ENCODE measurements around the gene ELAVL4.

Gene ELAVL4

DNA sequence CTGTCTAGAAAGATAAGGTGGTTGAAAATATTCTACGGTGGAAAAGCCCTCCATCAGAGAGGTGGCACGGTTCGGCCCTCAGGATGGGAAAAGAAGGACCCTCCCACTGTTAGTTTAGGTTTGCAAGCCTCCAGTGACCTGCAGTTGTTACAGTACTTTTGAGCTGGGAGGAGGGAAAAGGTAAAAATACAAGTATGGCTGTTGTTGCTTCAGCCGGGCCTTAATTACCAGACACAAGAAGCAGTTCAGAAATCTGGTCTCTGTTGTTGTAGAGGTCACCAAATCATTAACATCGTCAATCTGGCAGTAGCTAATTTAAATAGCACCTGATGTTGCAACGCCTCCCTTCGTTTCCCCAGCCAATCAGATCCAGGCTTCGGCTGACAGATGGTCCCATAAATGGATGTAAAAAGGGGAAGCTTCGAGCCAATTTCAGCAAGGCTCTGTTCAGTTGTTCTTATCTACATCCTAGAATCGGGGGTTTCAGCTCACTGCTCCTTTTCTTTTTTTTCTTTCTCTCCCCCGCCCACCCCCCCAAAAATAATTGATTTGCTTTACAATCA lies at the start of gene ELAVL4:
Gene ELAVL4 (plus strand): TSS at position 424 of the 563 bp plus-strand sequence. CDS start 270 bp downstream, outside the sequence.
- DNase-seq (ENCODE audit: low spot score) = no peak

DNA sequence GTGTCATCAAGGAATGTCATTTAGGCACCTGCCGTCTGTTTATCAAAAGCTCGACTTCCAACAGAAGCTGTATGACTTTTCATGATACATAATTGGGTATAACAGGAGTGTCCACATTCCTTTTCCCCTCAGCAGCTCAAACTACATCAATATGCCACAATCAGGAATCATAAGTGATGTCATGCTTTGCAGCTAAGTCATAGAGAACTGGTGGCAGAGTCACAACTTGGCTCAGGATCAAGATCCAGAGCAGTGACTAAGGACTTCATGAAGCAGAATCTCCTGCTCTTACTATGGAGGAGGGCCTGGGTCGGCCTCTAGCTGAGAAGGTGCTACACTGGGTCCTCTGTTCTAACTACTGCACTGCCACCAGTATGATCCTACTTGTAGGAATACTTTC lies 48.4 kb upstream of the ELAVL4 start:
- no peak for DNase-seq (ENCODE audit: low spot score)

DNA sequence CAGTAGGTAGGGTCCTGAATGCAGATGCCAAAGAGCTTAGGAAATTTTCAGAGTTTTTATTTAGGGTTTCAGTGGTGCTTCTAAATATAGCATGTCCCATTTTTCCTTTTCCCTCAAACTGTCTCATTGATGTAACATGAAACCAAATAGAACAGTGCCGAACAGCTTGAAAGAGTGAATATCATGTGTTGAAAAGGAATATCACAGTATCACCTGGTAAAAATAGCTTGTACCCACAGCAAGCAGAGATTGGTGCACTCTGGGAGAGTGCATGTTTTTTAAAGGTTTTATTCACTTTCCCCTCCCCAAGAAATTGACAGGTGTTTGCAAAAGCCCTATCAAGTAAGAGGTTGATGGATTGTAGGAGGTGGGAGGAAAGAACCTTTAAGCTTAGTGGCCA lies 41.9 kb upstream of the ELAVL4 start:
- no peak for DNase-seq (ENCODE audit: low spot score)

DNA sequence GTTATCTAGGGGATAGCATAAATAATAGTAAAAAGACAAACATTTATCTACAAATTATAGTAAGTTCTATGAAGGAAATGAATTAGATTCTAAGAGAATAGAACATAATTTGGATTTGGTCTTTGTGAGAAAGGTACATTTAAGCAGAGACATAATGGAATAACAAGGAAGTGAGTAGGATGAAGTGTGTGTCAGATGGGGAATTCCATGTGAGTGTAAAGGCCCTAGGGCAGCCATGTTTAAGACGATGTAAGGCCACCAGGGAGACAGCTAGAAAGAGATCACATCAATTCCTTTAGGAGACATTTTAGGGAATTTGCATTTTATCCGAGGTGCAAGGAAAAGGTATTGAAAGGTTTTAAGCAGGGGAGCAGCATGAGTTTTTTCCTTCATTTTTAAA lies 33.8 kb upstream of the ELAVL4 start:
- no peak for DNase-seq (ENCODE audit: low spot score)

DNA sequence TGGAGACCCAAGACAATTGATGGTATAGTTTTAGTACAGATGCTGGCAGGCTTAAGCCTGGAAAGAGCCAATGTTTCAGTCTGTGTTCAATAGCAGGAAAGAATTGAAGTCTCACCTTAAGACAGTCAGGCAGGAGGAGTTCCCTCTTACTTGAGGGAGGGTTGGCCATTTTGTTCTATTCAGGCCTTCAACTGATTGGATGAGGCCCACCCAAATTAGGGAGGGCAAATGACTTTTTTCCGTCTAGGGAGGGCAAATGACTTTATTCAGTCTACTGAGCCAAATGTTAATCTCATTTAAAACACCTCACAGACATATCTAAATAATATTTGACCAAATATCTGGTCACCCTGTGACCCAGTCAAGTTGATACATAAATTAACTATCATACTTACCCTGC lies 31.4 kb upstream of the ELAVL4 start:
- no peak for DNase-seq (ENCODE audit: low spot score)

DNA sequence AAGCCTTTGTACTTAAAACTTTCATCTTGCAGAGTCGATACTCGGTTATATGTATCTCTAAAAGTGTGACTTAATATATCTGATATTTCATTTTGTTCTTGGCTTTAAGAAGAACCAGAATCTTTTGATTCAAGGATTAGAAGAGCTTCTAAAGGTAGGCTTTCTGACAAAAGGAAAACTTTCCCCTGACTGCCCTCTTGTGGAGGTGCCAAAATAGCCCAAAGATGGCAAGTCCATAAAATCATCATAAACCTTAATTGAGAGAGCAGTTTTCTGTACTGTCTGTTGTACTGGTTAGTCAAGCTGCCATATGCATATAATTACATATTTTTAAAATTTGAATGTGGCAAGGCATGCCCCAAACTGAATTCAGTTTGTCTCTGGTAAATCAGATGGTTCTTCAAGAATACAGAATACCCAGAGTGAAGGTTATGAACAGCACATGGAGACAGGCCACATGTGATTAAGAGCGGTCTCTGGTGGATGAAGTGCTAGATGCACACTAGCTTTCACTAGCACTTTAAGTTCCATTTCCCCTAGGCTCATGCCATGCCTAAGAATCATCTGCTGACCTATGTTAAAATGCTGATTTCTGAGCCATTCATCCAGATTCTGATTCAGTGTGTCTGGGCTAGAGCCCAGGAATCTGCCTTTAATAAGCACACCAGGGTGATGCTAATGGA lies 27.7 kb upstream of the ELAVL4 start:
- DNase-seq (ENCODE audit: low spot score) = no peak

DNA sequence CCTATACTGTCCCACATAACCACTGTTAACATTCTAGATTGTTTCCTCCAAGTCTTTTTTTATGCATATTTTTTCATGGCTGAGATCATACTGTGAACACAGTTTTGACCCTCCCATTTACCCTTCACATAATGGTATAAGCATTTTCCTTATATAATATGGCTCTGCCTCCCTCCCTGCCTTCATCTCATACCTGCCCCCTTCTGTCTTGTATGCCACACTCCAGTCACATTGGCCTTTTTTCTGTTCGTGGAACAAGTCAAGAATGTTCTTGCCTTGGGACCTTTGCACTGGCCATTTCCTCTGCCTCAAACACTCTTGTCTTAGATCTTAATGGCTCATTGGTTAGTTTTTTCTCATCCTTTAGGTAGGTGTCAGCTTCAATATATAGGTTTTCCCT lies 24.3 kb upstream of the ELAVL4 start:
- DNase-seq (ENCODE audit: low spot score) = no peak

DNA sequence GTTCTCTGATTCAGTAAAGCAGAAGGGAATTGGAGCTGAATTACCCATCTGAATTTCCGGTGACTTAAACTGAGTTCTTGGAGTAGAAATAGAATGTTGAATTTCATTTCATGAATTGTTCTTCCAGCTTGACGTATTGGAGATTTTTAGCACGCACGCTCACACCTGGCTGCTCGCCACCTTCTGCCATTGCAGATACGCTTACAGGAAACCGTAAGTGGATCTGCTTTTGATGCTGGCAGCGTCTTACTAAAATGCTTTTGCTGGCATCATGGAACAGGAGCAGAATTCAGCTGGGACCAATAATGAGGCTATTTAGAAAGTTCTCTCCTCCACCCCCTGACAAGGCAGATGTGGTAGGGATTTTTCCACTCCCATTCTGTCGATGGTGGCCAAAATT lies 17.7 kb upstream of the ELAVL4 start:
- DNase-seq (ENCODE audit: low spot score) = no peak

DNA sequence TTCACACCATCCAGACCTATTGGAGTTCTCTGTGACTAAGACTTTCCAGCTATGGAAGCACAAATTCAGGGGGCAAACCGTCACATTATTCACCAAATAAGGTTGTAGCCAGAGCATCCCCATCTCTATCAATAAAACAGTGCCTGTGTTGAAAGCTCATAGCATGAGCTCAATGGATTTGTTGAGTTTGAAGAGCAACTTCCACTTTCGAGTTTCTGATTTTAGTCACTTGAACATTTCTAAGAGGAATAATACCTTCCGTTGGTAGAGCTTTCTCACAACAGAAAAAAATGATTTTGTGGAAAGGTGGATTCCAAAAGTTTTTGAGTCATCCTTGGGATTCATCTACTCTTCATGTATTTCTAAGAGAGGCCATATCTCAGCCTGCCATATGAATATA lies 13.0 kb upstream of the ELAVL4 start:
- DNase-seq (ENCODE audit: low spot score) = no peak

DNA sequence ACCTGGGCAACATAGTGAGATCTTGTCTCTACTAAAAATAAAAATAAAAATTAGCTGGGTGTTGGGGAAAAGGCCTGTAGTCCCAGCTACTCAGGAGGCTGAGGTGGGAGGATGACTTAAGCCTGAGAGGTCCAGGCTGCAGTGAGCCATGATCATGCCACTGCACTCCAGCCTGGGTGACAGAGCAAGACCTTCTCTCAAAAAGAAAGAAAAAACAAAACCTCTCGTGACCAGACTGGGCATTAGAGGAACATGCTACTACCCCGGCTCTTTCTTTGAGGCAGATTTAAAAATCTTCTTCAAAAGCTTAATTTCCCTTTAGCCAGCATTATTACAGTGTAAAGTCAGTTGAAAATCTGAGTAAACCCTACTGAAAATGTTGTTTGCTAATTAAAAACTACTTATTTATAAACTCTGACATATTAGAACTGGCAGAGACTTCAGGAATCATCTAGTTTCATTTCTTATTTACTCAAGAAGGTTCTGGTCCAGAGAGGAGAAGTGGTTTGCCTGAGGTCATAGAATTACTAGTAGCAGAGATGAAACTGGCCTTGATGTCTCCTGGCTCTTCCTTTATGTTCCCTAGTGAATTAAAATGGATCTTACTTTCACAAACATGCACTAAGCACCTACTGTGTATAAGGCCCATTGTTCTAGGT lies 11.6 kb upstream of the ELAVL4 start:
- DNase-seq (ENCODE audit: low spot score) = no peak

DNA sequence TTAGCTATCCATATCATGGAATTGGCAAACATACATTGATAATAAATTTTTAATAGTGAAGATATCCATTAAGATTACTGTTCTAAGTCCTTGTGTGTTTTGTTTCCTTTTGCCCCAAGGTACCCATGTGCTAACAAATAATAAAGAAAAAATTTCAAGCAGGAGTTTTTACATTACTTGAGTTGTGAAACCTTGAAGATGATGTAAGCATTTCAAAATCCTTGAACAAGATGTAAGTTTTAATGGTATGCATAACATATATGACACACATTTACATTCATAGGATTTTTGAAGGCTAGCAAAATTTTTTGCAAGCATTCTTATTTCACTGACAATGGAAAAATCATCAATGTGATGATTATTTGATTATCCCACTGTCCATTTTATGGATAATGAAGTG lies 10.9 kb upstream of the ELAVL4 start:
- no peak for DNase-seq (ENCODE audit: low spot score)

DNA sequence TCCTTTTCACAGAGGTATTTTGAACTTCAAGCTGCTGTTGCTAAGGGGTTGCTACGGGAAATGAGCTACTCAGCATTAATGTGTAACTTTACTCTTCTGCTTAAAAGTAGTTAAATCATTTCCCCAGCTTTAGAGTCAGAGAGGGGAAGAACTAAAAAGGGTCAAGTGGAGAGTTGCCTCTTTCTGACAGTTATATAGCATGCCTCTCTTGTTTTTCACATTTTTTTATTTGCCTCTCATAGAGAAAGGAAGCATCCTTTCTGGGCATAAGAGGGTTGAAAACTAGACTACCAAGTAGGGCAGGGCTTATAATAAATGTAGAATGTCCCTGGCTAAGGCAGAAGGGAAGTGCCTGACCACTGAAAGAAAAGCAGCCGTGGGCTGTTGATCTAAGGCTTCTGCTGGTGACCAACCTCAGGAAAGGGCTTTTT lies 10.1 kb upstream of the ELAVL4 start:
- DNase-seq (ENCODE audit: low spot score) = no peak

DNA sequence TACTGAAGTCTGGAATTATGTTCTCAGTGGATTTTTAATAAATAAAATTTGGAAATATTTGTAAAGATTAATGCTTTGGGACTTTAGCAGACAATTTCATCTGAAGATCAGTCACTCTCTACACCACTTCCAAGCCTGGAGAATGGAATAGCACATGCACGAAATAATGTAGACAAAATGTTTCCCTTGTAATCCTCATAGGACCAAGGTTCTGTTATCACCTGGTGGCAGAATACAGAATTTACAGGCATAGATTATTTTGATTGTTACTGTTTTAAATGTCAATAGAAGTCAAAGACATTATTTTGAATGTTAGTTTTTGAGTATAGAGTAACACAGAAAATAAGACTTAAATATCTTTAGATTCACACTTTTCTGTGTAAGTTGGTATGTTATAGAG lies 9.1 kb upstream of the ELAVL4 start:
- no peak for DNase-seq (ENCODE audit: low spot score)

DNA sequence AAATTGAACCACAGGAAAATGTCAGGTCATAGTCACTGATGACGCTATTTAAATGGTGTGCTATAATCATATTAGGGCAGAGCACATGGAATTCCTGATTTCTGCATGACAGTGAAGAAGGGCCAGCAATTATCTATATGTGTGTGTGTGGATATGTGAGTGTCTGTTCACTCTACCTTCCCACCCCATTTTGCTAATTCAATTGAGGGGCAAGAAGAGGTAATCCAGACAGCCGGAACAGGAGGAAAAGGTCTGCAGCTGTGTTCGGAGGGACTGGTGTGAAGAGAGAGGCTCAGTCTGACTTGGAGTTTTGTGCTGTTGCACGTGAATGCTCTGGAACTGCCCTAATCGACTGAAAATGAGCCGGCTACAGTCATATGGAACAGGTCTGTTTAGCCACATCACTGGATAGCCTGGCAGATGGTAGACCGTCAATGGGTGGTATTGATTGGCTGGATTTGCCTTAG lies 5.1 kb upstream of the ELAVL4 start:
- no peak for DNase-seq (ENCODE audit: low spot score)

DNA sequence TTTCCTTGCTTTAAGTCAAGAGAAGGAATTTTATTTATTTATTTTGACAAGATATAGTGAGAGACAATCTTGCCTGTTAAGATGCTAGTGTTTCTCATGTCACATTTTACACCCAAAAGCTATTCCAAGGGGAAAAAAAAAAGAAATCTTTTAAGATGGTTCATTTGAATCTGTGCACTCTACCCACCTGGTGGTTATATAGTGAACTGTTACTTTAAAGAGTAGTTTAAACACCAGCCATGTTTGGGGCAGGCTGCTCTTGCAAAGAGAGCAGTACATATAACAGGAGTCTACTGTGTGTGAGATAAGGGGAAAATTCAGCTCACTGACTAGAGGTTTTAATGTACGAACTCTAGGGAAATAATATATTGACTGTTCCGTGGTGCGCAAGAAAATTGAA lies 3.3 kb upstream of the ELAVL4 start:
- DNase-seq (ENCODE audit: low spot score) = no peak

DNA sequence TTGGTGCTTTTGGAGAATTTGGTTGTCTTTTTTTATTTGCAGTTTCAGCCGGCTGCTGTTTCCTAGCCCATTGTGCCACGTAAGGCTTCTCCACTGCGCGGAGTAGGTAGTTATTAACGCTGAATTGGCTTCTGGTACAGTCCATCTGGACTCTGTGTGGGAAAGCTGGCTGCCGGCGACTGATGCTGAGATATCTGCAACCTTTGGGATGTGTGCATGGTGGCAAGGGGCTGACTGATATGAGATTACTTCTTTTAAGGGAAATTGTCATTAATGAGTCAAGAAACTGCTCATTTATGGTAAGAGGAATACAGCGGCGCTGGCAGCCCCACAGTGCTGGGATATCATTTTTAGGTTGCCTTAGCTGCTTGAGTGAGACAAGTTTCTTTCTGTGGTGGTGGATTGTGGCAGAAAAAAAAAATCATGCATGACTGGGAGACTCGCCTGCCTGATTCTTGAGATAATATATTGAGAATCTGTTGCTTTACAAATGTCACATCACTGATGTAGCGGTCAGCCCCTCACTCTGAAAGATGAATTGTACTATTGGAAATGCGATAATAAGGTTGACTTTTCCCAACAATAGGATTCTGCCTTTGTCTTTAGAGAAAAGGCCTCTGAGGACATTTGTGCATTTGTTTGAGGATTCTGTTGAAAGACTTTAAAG lies 2.5 kb upstream of the ELAVL4 start:
- no peak for DNase-seq (ENCODE audit: low spot score)

DNA sequence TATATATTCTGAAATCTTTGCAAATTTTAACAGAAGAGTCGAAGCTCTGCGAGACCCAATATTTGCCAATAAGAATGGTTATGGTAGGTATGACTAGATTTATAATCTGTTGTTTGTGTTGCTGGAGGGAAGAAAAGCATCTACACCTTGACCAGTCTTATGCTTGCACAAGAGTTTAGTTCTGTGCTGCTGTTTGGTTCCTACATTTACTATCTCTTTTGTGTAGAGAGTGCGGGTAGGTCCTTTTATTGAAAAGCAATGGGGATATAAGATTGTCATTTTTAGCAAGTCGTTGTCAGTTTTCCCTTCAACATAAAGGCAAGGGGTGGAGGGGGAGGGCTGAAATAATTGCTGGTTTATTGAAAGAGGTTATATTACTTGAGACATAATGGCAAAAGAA lies 396 bp downstream of the ELAVL4 start:
- DNase-seq (ENCODE audit: low spot score) = no peak

DNA sequence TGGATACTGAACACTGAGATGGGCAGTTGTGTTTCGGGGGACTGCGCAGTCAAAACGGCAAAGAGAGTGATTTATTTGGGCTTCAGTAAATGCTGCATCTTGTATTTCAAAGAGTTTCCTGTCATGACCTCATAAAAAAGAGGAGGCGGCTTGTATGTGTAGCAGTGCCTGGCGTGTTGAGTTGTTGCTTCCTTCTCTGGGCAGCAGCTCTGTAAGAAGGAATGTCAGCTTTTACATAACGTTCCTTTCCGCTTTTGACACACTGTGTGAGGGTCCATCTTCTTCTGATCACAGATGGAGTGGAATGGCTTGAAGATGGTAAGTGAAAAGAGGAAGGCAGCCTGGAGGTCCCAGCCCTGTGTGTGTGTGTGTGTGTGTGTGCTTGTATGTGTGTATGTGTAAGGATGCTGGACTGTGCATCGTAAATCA lies 941 bp downstream of the ELAVL4 start:
- no peak for DNase-seq (ENCODE audit: low spot score)

DNA sequence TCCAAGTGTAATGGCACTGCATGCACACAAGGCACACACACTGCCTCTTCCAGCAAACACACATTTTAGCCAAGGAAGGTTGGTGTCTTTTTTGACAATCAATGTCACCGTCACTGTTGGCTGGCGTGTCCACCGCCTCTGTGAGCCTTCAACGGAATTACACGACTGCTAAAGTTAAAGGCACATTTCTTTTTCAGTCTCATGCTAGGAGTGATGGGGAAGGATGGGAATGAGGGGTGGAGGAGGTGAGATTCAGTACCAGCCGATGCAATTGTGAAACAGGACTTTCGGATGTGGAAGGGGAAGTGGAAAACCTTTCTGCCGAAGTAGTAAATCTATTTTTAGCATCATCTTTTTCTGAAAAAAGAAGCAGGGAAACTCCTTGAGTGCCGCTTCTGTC lies 1.4 kb downstream of the ELAVL4 start:
- no peak for DNase-seq (ENCODE audit: low spot score)

DNA sequence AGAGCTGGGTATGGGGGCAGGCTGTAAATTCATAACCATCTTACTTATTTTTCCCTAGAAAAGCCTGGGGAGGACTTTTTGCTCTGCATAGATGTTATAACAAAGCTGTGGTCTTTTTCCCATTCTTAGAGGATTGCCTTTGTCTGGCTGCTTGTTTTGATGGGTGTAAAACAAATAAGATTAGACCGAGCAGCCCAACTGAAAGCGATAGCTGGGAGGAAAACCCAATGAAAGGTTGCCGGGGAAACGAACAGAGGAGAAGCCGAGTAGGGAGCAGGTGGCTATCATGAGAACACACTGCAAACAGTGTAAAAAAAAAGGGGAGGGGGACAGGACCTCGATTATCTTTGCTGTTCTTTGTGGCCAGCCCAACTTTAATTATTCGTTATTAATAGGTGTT lies 1.9 kb downstream of the ELAVL4 start:
- no peak for DNase-seq (ENCODE audit: low spot score)

DNA sequence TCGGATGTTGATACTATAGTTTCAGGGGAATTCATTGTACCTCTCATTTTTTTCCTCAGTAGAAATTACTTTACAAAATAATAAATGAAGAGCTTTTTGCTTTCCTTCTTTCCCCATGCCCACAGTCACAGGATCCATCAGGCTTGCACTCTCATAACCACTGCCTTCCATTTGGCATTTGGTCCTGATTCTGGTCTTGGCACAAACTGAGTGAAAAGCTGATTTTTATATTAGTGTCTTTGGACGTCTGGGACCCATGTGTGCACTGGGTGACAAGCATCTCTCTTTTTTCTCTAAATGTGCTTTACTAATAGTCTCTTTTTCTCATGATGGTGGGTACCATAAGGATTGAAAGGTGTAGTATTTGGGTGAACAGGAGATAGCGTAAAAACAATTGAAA lies 2.8 kb downstream of the ELAVL4 start:
- no peak for DNase-seq (ENCODE audit: low spot score)

DNA sequence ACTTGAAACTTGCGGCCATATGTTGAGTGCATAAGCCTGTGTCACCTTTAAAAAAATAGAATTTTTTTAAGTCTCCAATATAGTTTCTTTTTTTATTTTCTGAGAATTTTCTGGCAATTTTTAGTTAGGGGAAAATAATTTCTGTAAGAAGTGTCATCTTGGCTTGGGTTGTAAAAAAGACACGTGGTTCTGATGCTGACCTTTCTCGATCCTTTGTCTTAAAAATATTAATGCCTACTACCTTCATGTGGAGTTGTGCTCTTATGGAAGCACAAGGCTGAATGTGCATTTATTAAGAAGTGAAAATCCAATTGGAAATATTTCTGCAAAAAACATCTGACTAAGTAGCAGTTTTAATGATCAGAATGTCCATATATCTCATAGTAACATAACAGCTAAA lies 3.5 kb downstream of the ELAVL4 start:
- DNase-seq (ENCODE audit: low spot score) = no peak

DNA sequence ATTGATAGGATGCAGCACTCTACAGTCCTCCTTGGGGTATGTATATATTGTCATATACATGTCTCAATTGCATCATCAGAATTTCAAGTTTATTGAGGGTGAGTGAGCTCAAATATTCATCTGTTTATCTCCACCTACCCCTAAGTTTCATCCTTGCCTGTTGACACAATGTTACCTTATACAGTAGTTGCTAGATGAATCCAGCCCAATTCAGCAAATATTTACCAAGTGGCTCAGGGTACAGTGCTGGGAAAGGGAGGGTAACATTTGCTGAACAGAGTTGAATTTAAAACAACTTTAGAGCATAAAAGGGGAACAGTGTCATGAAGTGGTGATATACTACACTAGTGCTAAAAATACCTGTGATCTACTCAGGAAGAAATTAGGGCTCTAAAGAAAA lies 14.4 kb downstream of the ELAVL4 start:
- no peak for DNase-seq (ENCODE audit: low spot score)
